ENCODE data around the gene SHROOM3. TPM values are rescaled to one million over a fixed set of nuclear protein-coding genes. Genes with fewer than 3 reads are reported as not detected.

SHROOM3 gene
- total RNA-seq, 2 donors from 2014 or later: not detected

- H3K4me1 Mint-ChIP-seq: no peaks in the 10 kb centered on the region
- no peak for ATAC-seq (replicated peaks)
- H3K27me3 Mint-ChIP-seq: peaks cover 9% of the 10 kb centered on the region
- H3K4me3 Mint-ChIP-seq: no peak overlapping the region
- H3K27ac Mint-ChIP-seq: no peak overlapping the region
- no peaks in the 10 kb centered on the region for H3K36me3 Mint-ChIP-seq (ENCODE audit: low read depth)
- peaks cover 5% of the 10 kb centered on the region for H3K9me3 Mint-ChIP-seq
These were observed 23.8 kb downstream of the SHROOM3 start for GRCh38 chr4:76458825-76459224.

- H3K36me3 Mint-ChIP-seq (ENCODE audit: low read depth): no peaks in the 10 kb centered on the region
- peaks cover 9% of the 10 kb centered on the region for H3K27me3 Mint-ChIP-seq
- no peak for ATAC-seq (replicated peaks)
- H3K27ac Mint-ChIP-seq: no peak overlapping the region
- H3K4me3 Mint-ChIP-seq: no peak overlapping the region
- H3K9me3 Mint-ChIP-seq: peaks cover 5% of the 10 kb centered on the region
- no peaks in the 10 kb centered on the region for H3K4me1 Mint-ChIP-seq
These were observed 24.3 kb downstream of the SHROOM3 start for GRCh38 chr4:76459291-76459723.

GRCh38 chr4:76463568-76463967, 28.5 kb downstream of the SHROOM3 start:
- peaks cover 9% of the 10 kb centered on the region for H3K27me3 Mint-ChIP-seq

GRCh38 chr4:76470064-76470463, 35.0 kb downstream of the SHROOM3 start:
- no peaks in the 10 kb centered on the region for H3K9me3 Mint-ChIP-seq
- no peak overlapping the region for H3K27ac Mint-ChIP-seq
- ATAC-seq (replicated peaks): no peak
- H3K4me1 Mint-ChIP-seq: no peaks in the 10 kb centered on the region
- H3K27me3 Mint-ChIP-seq: peaks cover 7% of the 10 kb centered on the region
- H3K4me3 Mint-ChIP-seq: no peak overlapping the region
- H3K36me3 Mint-ChIP-seq (ENCODE audit: low read depth): no peaks in the 10 kb centered on the region

More at GRCh38 chr4:76463568-76463967, 28.5 kb downstream of the SHROOM3 start:
- H3K36me3 Mint-ChIP-seq (ENCODE audit: low read depth): no peaks in the 10 kb centered on the region
- H3K27ac Mint-ChIP-seq: no peak overlapping the region
- no peak for ATAC-seq (replicated peaks)
- no peak overlapping the region for H3K4me3 Mint-ChIP-seq
- no peaks in the 10 kb centered on the region for H3K4me1 Mint-ChIP-seq
- peaks cover 5% of the 10 kb centered on the region for H3K9me3 Mint-ChIP-seq

GRCh38 chr4:76470532-76470931, 35.5 kb downstream of the SHROOM3 start:
- Mint-ChIP-seq H3K9me3 (no peaks in the 10 kb centered on the region), H3K27me3 (peaks cover 7% of the 10 kb centered on the region), H3K36me3 (ENCODE audit: low read depth) (no peaks in the 10 kb centered on the region), H3K4me3 (no peak overlapping the region), H3K4me1 (no peaks in the 10 kb centered on the region), H3K27ac (no peak overlapping the region)
- ATAC-seq (replicated peaks): no peak

GRCh38 chr4:76476571-76476970, 41.5 kb downstream of the SHROOM3 start:
- H3K9me3 Mint-ChIP-seq: peaks cover 6% of the 10 kb centered on the region
- H3K27me3 Mint-ChIP-seq: peaks cover 28% of the 10 kb centered on the region
- no peaks in the 10 kb centered on the region for H3K36me3 Mint-ChIP-seq (ENCODE audit: low read depth)
- no peak overlapping the region for H3K4me3 Mint-ChIP-seq
- H3K27ac Mint-ChIP-seq: no peak overlapping the region
- no peaks in the 10 kb centered on the region for H3K4me1 Mint-ChIP-seq
- no peak for ATAC-seq (replicated peaks)

GRCh38 chr4:76484654-76485053, 49.6 kb downstream of the SHROOM3 start:
- no peak overlapping the region for H3K27ac Mint-ChIP-seq
- H3K9me3 Mint-ChIP-seq: peaks cover 6% of the 10 kb centered on the region
- no peak overlapping the region for H3K4me3 Mint-ChIP-seq
- peaks cover 24% of the 10 kb centered on the region for H3K27me3 Mint-ChIP-seq
- ATAC-seq (replicated peaks): no peak
- no peaks in the 10 kb centered on the region for H3K4me1 Mint-ChIP-seq
- no peaks in the 10 kb centered on the region for H3K36me3 Mint-ChIP-seq (ENCODE audit: low read depth)

GRCh38 chr4:76485450-76485849, 50.4 kb downstream of the SHROOM3 start:
- H3K9me3 Mint-ChIP-seq: peaks cover 5% of the 10 kb centered on the region
- no peak for ATAC-seq (replicated peaks)
- no peaks in the 10 kb centered on the region for H3K4me1 Mint-ChIP-seq
- H3K27ac Mint-ChIP-seq: no peak overlapping the region
- H3K27me3 Mint-ChIP-seq: peaks cover 19% of the 10 kb centered on the region
- no peak overlapping the region for H3K4me3 Mint-ChIP-seq
- no peaks in the 10 kb centered on the region for H3K36me3 Mint-ChIP-seq (ENCODE audit: low read depth)

- Mint-ChIP-seq H3K9me3 (no peaks in the 10 kb centered on the region), H3K4me3 (no peak overlapping the region), H3K27ac (no peak overlapping the region), H3K36me3 (ENCODE audit: low read depth) (no peaks in the 10 kb centered on the region), H3K4me1 (no peaks in the 10 kb centered on the region), H3K27me3 (peaks cover 19% of the 10 kb centered on the region)
- ATAC-seq (replicated peaks): no peak
These were observed 51.7 kb downstream of the SHROOM3 start for GRCh38 chr4:76486588-76487276.

- Mint-ChIP-seq H3K36me3 (ENCODE audit: low read depth) (no peaks in the 10 kb centered on the region), H3K9me3 (no peaks in the 10 kb centered on the region), H3K4me3 (no peak overlapping the region), H3K27me3 (peaks cover 19% of the 10 kb centered on the region), H3K27ac (no peak overlapping the region), H3K4me1 (no peaks in the 10 kb centered on the region)
- no peak for ATAC-seq (replicated peaks)
These were observed 52.6 kb downstream of the SHROOM3 start for GRCh38 chr4:76487621-76488020.

- Mint-ChIP-seq H3K4me1 (no peaks in the 10 kb centered on the region), H3K27ac (no peak overlapping the region), H3K36me3 (ENCODE audit: low read depth) (no peaks in the 10 kb centered on the region), H3K4me3 (no peak overlapping the region), H3K27me3 (peaks cover 19% of the 10 kb centered on the region), H3K9me3 (no peaks in the 10 kb centered on the region)
- no peak for ATAC-seq (replicated peaks)
These were observed 53.4 kb downstream of the SHROOM3 start for GRCh38 chr4:76488455-76488854.

GRCh38 chr4:76488888-76489685, 54.1 kb downstream of the SHROOM3 start:
- ATAC-seq (replicated peaks): no peak
- Mint-ChIP-seq H3K27ac (no peak overlapping the region), H3K27me3 (peaks cover 21% of the 10 kb centered on the region), H3K4me1 (no peaks in the 10 kb centered on the region), H3K4me3 (no peak overlapping the region), H3K36me3 (ENCODE audit: low read depth) (no peaks in the 10 kb centered on the region), H3K9me3 (no peaks in the 10 kb centered on the region)

- ATAC-seq (replicated peaks): no peak
- Mint-ChIP-seq H3K27ac (no peak overlapping the region), H3K4me1 (no peaks in the 10 kb centered on the region), H3K27me3 (peaks cover 24% of the 10 kb centered on the region), H3K9me3 (no peaks in the 10 kb centered on the region), H3K36me3 (ENCODE audit: low read depth) (no peaks in the 10 kb centered on the region), H3K4me3 (no peak overlapping the region)
These were observed 54.7 kb downstream of the SHROOM3 start for GRCh38 chr4:76489686-76490161.

- Mint-ChIP-seq H3K27ac (no peak overlapping the region), H3K4me3 (no peak overlapping the region), H3K36me3 (ENCODE audit: low read depth) (no peaks in the 10 kb centered on the region), H3K4me1 (no peaks in the 10 kb centered on the region), H3K27me3 (peaks cover 11% of the 10 kb centered on the region), H3K9me3 (no peaks in the 10 kb centered on the region)
- no peak for ATAC-seq (replicated peaks)
These were observed 57.0 kb downstream of the SHROOM3 start for GRCh38 chr4:76492055-76492454.

GRCh38 chr4:76494243-76494642, 59.2 kb downstream of the SHROOM3 start:
- Mint-ChIP-seq H3K9me3 (no peaks in the 10 kb centered on the region), H3K27ac (no peak overlapping the region), H3K27me3 (peaks cover 14% of the 10 kb centered on the region), H3K4me1 (no peaks in the 10 kb centered on the region), H3K36me3 (ENCODE audit: low read depth) (no peaks in the 10 kb centered on the region), H3K4me3 (no peak overlapping the region)
- no peak for ATAC-seq (replicated peaks)
